ENCODE measurements around the gene NCOA1. TPM values are rescaled to one million over a fixed set of nuclear protein-coding genes. Genes with fewer than 3 reads are reported as not detected.

The NCOA1 gene
- total RNA-seq, 2 donors from 2014 or later, result 34.9 to 58.3 TPM

- no peak overlapping the region for H3K27ac ChIP-seq
- ATAC-seq (ENCODE audit: insufficient number of reproducible peaks, low FRiP score, low read depth), result no peak
- H3K4me3 ChIP-seq, result no peak overlapping the region
- no peak for TF ChIP-seq CTCF (IDR thresholded peaks at IDR 0.05)
- H3K36me3 ChIP-seq, result no peaks in the 10 kb centered on the region
- H3K4me1 ChIP-seq (ENCODE audit: control insufficient read depth in 1 of 2, low read depth in 2 of 2), result peaks cover 0 to 11% of the 10 kb centered on the region in 2 donors
- H3K27me3 ChIP-seq (replicated peaks; ENCODE audit: insufficient read depth), result no peaks in the 10 kb centered on the region
- no peak for DNase-seq (ENCODE audit: low spot score)
- H3K9me3 ChIP-seq, result no peaks in the 10 kb centered on the region
These were observed 48.2 kb downstream of the NCOA1 start for GRCh38 chr2:24539258-24539657.

GRCh38 chr2:24540011-24540477, 49.0 kb downstream of the NCOA1 start:
- no peak overlapping the region for H3K4me3 ChIP-seq
- no peak for TF ChIP-seq CTCF (IDR thresholded peaks at IDR 0.05)
- no peak for DNase-seq (ENCODE audit: low spot score)
- no peak for ATAC-seq (ENCODE audit: insufficient number of reproducible peaks, low FRiP score, low read depth)
- no peak overlapping the region for H3K27ac ChIP-seq
- no peaks in the 10 kb centered on the region for H3K27me3 ChIP-seq (replicated peaks; ENCODE audit: insufficient read depth)
- H3K36me3 ChIP-seq, result no peaks in the 10 kb centered on the region
- H3K4me1 ChIP-seq (ENCODE audit: control insufficient read depth in 1 of 2, low read depth in 2 of 2), result peaks cover 0 to 11% of the 10 kb centered on the region in 2 donors
- H3K9me3 ChIP-seq, result no peaks in the 10 kb centered on the region

GRCh38 chr2:24541621-24542020, 50.6 kb downstream of the NCOA1 start:
- Histone ChIP-seq H3K27ac (no peak overlapping the region), H3K36me3 (no peaks in the 10 kb centered on the region), H3K27me3 (replicated peaks; ENCODE audit: insufficient read depth) (no peaks in the 10 kb centered on the region), H3K4me3 (no peak overlapping the region), H3K4me1 (ENCODE audit: control insufficient read depth in 1 of 2, low read depth in 2 of 2) (peaks cover 0 to 11% of the 10 kb centered on the region in 2 donors), H3K9me3 (no peaks in the 10 kb centered on the region)
- no peak for DNase-seq (ENCODE audit: low spot score)
- no peak for ATAC-seq (ENCODE audit: insufficient number of reproducible peaks, low FRiP score, low read depth)
- TF ChIP-seq CTCF (IDR thresholded peaks at IDR 0.05), result no peak

- no peak overlapping the region for H3K4me3 ChIP-seq
- TF ChIP-seq CTCF (IDR thresholded peaks at IDR 0.05), result no peak
- H3K27ac ChIP-seq, result no peak overlapping the region
- ATAC-seq (ENCODE audit: insufficient number of reproducible peaks, low FRiP score, low read depth), result no peak
- H3K27me3 ChIP-seq (replicated peaks; ENCODE audit: insufficient read depth), result no peaks in the 10 kb centered on the region
- peaks cover 0 to 11% of the 10 kb centered on the region in 2 donors for H3K4me1 ChIP-seq (ENCODE audit: control insufficient read depth in 1 of 2, low read depth in 2 of 2)
- DNase-seq (ENCODE audit: low spot score), result no peak
- no peaks in the 10 kb centered on the region for H3K9me3 ChIP-seq
- no peaks in the 10 kb centered on the region for H3K36me3 ChIP-seq
These were observed 51.3 kb downstream of the NCOA1 start for GRCh38 chr2:24542269-24542872.

GRCh38 chr2:24543252-24543651, 52.2 kb downstream of the NCOA1 start:
- DNase-seq (ENCODE audit: low spot score) (no peak), ATAC-seq (ENCODE audit: insufficient number of reproducible peaks, low FRiP score, low read depth) (no peak)
- Histone ChIP-seq H3K9me3 (no peaks in the 10 kb centered on the region), H3K27me3 (replicated peaks; ENCODE audit: insufficient read depth) (no peaks in the 10 kb centered on the region), H3K4me1 (ENCODE audit: control insufficient read depth in 1 of 2, low read depth in 2 of 2) (peaks cover 0 to 11% of the 10 kb centered on the region in 2 donors), H3K4me3 (no peak overlapping the region), H3K27ac (no peak overlapping the region), H3K36me3 (no peaks in the 10 kb centered on the region)
- no peak for TF ChIP-seq CTCF (IDR thresholded peaks at IDR 0.05)
